HepG2 (cell line): ENCODE data around the gene VAT1L.

Experiments used
- CTCF ChIP-seq: sonication (generic); formaldehyde crosslinking; IDR thresholded peaks from 2 replicates; pipeline ENCODE4 v1.5.0; 2020; ENCODE audit warnings: mild to moderate bottlenecking, missing genetic modification reagents, moderate library complexity
- DBP ChIP-seq: sonication (generic); formaldehyde crosslinking; IDR thresholded peaks from 2 replicates; pipeline ENCODE4 v1.4.0; 2020; ENCODE audit warnings: missing genetic modification reagents; ENCODE audit errors: not compliant biosample characterization
- ELF1 ChIP-seq: sonication (generic); formaldehyde crosslinking; IDR thresholded peaks from 2 replicates; pipeline ENCODE4 v1.4.0; 2020; ENCODE audit warnings: missing genetic modification reagents
- KAT7 ChIP-seq: IDR thresholded peaks from 2 replicates; pipeline ENCODE4 v1.6.1; 2018; ENCODE audit warnings: borderline replicate concordance, missing compliant biosample characterization
- NR2F2 ChIP-seq: IDR thresholded peaks from 2 replicates; pipeline ENCODE4 v1.6.1; 2012; ENCODE audit warnings: low read depth, inconsistent platforms, borderline replicate concordance
- NRL ChIP-seq: sonication (generic); formaldehyde crosslinking; IDR thresholded peaks from 2 replicates; pipeline ENCODE4 v1.5.0; 2020; ENCODE audit warnings: missing genetic modification reagents, mild to moderate bottlenecking, moderate library complexity, borderline replicate concordance
- PHF8 ChIP-seq: sonication (generic); formaldehyde crosslinking; IDR thresholded peaks from 2 replicates; pipeline ENCODE4 v1.5.0; 2020; ENCODE audit warnings: missing genetic modification reagents
- POLR2A ChIP-seq, 2 experiments: IDR thresholded peaks; 2 replicates each; pipeline ENCODE4 v1.6.1; 2011; ENCODE audit warnings: low read depth in 2 of 2, low read length in 2 of 2, mild to moderate bottlenecking in 1 of 2, moderate library complexity in 1 of 2; ENCODE audit not compliant: insufficient read depth in 1 of 2
- POLR2AphosphoS5 ChIP-seq: IDR thresholded peaks from 2 replicates; pipeline ENCODE4 v1.6.1; 2012; ENCODE audit warnings: low read depth, low read length
- SIN3A ChIP-seq: IDR thresholded peaks from 2 replicates; pipeline ENCODE4 v1.6.1; 2011; ENCODE audit warnings: low read depth, mild to moderate bottlenecking, control low read depth, low read length, borderline replicate concordance
- USF2 ChIP-seq, 2 experiments: sonication (generic) in 1 of 2; formaldehyde crosslinking in 1 of 2; IDR thresholded peaks; 2 replicates each; pipeline versions ENCODE4 v1.5.1 to v1.6.1; 2011 to 2020; ENCODE audit warnings: borderline replicate concordance in 1 of 2, low read depth in 1 of 2, low read length in 1 of 2, mild to moderate bottlenecking in 1 of 2, missing genetic modification reagents in 1 of 2, moderate library complexity in 1 of 2
- ZNF24 ChIP-seq: fragments of 450-650 bp; IDR thresholded peaks from 2 replicates; pipeline ENCODE4 v1.6.1; 2017; ENCODE audit warnings: antibody characterized with exemption, mild to moderate bottlenecking

GRCh38 chr16:77989846-77990245, 201.5 kb downstream of the VAT1L start:
- no peak for TF ChIP-seq USF2 (IDR thresholded peaks at IDR 0.05; ENCODE audit: low read depth, low read length)
- no peak for TF ChIP-seq USF2 (CRISPR knock-in tag; IDR thresholded peaks at IDR 0.05; ENCODE audit: borderline replicate concordance)
- no peak for TF ChIP-seq POLR2A (IDR thresholded peaks at IDR 0.05; ENCODE audit: insufficient read depth in 1 of 2, low read depth in 2 of 2, low read length in 2 of 2)
- TF ChIP-seq ZNF24, result no peak
- TF ChIP-seq SIN3A, result no peak
- TF ChIP-seq CTCF (CRISPR knock-in tag), result no peak
- no peak for TF ChIP-seq DBP (CRISPR knock-in tag)
- no peak for TF ChIP-seq PHF8 (CRISPR knock-in tag)
- TF ChIP-seq NRL (CRISPR knock-in tag), result no peak
- no peak for TF ChIP-seq KAT7 (CRISPR knock-in tag)
- TF ChIP-seq ELF1 (CRISPR knock-in tag), result no peak
- TF ChIP-seq POLR2AphosphoS5, result no peak
- TF ChIP-seq NR2F2, result no peak
